K562 (cell line): ENCODE measurements around the gene PDGFA. TPM values are rescaled to one million over a fixed set of nuclear protein-coding genes. Genes with fewer than 3 reads are reported as not detected.

Experiments
- ARID1B ChIP-seq: fragments of 450-650 bp; IDR thresholded peaks from 2 replicates; pipeline ENCODE4 v1.6.1; 2016; ENCODE audit warnings: antibody characterized with exemption, mild to moderate bottlenecking, inconsistent platforms
- ATF7 ChIP-seq: fragments of 450-650 bp; IDR thresholded peaks from 2 replicates; pipeline ENCODE4 v1.7.1; 2014; ENCODE audit warnings: mild to moderate bottlenecking, moderate library complexity
- CLOCK ChIP-seq: fragments of 250-450 bp; sonication (Bioruptor Pico); IDR thresholded peaks from 2 replicates; pipeline ENCODE4 v1.4.0; 2020; ENCODE audit warnings: mild to moderate bottlenecking, moderate library complexity, borderline replicate concordance
- DACH1 ChIP-seq: fragments of 450-650 bp; IDR thresholded peaks from 2 replicates; pipeline ENCODE4 v1.6.1; 2018; ENCODE audit not compliant: partially characterized antibody
- EP300 ChIP-seq: IDR thresholded peaks from 2 replicates; pipeline ENCODE4 v1.6.1; 2012; ENCODE audit warnings: low read length, improper control_type of control experiment
- FUS ChIP-seq: fragments of 200-400 bp; formaldehyde crosslinking; optimal IDR thresholded peaks from 2 replicates; pipeline ENCODE3; 2017; ENCODE audit warnings: low read depth, low read length
- HMGN3 ChIP-seq: IDR thresholded peaks from 2 replicates; pipeline ENCODE4 v1.6.1; 2011; ENCODE audit warnings: borderline replicate concordance, low read depth, mild to moderate bottlenecking, mixed read lengths, low read length; ENCODE audit not compliant: insufficient read length; ENCODE audit errors: extremely low read depth
- HNRNPUL1 ChIP-seq: fragments of 200-400 bp; formaldehyde crosslinking; IDR thresholded peaks from 2 replicates; pipeline ENCODE4 v1.6.1; 2017; ENCODE audit warnings: low read length
- KLF16 ChIP-seq: IDR thresholded peaks from 2 replicates; pipeline ENCODE4 v1.6.1; 2016; ENCODE audit warnings: antibody characterized with exemption
- MAX ChIP-seq: sonication (generic); formaldehyde crosslinking; IDR thresholded peaks from 2 replicates; pipeline ENCODE4 v1.9.0; 2022; ENCODE audit warnings: mild to moderate bottlenecking, missing genetic modification reagents
- MNT ChIP-seq, 2 experiments: fragments of 450-650 bp; conservative IDR thresholded peaks; 2 replicates each; pipeline ENCODE4 v1.6.1; 2017; ENCODE audit warnings: mild to moderate bottlenecking in 2 of 2, moderate library complexity in 2 of 2
- POLR2AphosphoS5 ChIP-seq: IDR thresholded peaks from 2 replicates; pipeline ENCODE4 v1.6.1; 2011; ENCODE audit warnings: mild to moderate bottlenecking, low read depth, low read length, moderate library complexity; ENCODE audit not compliant: control insufficient read depth, insufficient read depth
- TRIM24 ChIP-seq, 2 experiments: fragments of 450-650 bp; IDR thresholded peaks; 2 replicates each; pipeline ENCODE4 v1.6.1; 2016
- WHSC1 ChIP-seq: IDR thresholded peaks from one replicate; pipeline ENCODE4 v1.6.1; 2012; ENCODE audit warnings: low read length, control low read depth, inconsistent platforms
- ZNF146 ChIP-seq: IDR thresholded peaks from one replicate; pipeline ENCODE4 v1.6.1; 2018; ENCODE audit warnings: missing compliant biosample characterization; ENCODE audit not compliant: unreplicated experiment
- polyA plus RNA-seq, 8 experiments: library from polyadenylated mRNA; depleted of rRNA in 4 of 8; stranded (reverse) in 5 of 8; unstranded in 3 of 8; fragments of >200 nt; fragmentation: Nextera tagmentation in 2 of 8; fragmentation: Illumina TruSeq in 1 of 8; extraction: Ambion mirVana in 2 of 8; extraction: Trizol in 1 of 8; gene quantifications; 2 replicates each; pipeline versions ENCODE4 v1.2.1 to v1.2.3, GENCODE V29; 2011 to 2014; ENCODE audit warnings: inconsistent platforms in 1 of 8, missing spikeins in 1 of 8
- total RNA-seq, 7 experiments: library from RNA; depleted of rRNA in 6 of 7; stranded (reverse); fragments of >200 nt in 6 of 7; fragmentation: Illumina TruSeq in 2 of 7; extraction: Trizol in 2 of 7; gene quantifications; 2 replicates each; pipeline versions ENCODE4 v1.2.1 to v1.2.3, GENCODE V29; 2011 to 2021; ENCODE audit warnings: low replicate concordance in 1 of 7
- TF ChIP-seq, protein P1 (sequence below), 2 experiments: fragments of 450-650 bp in 1 of 2; sonication (generic) in 1 of 2; formaldehyde crosslinking in 1 of 2; IDR thresholded peaks in 1 of 2; conservative IDR thresholded peaks in 1 of 2; 2 replicates each; pipeline versions ENCODE4 v1.6.1 to v1.8.1; 2016 to 2023; ENCODE audit warnings: mild to moderate bottlenecking in 2 of 2, moderate library complexity in 2 of 2, inconsistent platforms in 1 of 2, missing genetic modification reagents in 1 of 2

Gene PDGFA
- total and polyA plus RNA-seq, 9 of the 15 experiments (the other 6 are each of a cell fraction or from before 2014, with no cell fraction given) = 2.5 to 10.2 (median 4.6) TPM

- TF ChIP-seq MAX (CRISPR knock-in tag) (no peak), ZNF146 (CRISPR knock-in tag) (no peak), KLF16 (peak; percentile 52; the same call in 1 of the 2 replicates), DACH1 (peak; percentile 52), FUS (no peak), POLR2AphosphoS5 (peak; percentile 67; the same call in 1 of the 2 replicates), ARID1B (peak; percentile 81), EP300 (peak; percentile 28; the same call in 1 of the 2 replicates), WHSC1 (no peak), TRIM24 (IDR thresholded peaks at IDR 0.05) (peak in 1 of 2 experiments; percentile 55; a peak in 2 of 4 replicates), CLOCK (CRISPR knock-in tag) (no peak), HMGN3 (peak; percentile 29), HNRNPUL1 (no peak), ATF7 (0 out of 2 replicates have a peak, but pooled peaks have one; percentile 19), MNT (conservative IDR thresholded peaks at IDR 0.05) (no peak; a peak in 1 of 4 replicates)
- TF ChIP-seq, protein P1, sequence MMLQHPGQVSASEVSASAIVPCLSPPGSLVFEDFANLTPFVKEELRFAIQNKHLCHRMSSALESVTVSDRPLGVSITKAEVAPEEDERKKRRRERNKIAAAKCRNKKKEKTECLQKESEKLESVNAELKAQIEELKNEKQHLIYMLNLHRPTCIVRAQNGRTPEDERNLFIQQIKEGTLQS (IDR thresholded peaks at IDR 0.05) = peak; percentile 43; the same call in 1 of the 2 replicates
- TF ChIP-seq, protein P1 (CRISPR knock-in tag; conservative IDR thresholded peaks at IDR 0.05) = no peak
Observed at GRCh38 chr7:523347-524336, 4.0 kb upstream of the PDGFA start (continued).
